Glutamatergic neuron (in vitro differentiated cells): ENCODE data around the gene TIGD3. TPM values are rescaled to one million over a fixed set of nuclear protein-coding genes. Genes with fewer than 3 reads are reported as not detected.

Source experiments
- DNase-seq: peaks from one replicate; pipeline ENCODE4 v3.0.0; 2022
- H3K27ac Mint-ChIP-seq: one replicate; pipeline ENCODE4 v1.8.0; 2020; ENCODE audit warnings: mild to moderate bottlenecking, mixed read lengths, inconsistent platforms; ENCODE audit not compliant: unreplicated experiment
- H3K27me3 Mint-ChIP-seq: one replicate; pipeline ENCODE4 v1.8.0; 2020; ENCODE audit warnings: mild to moderate bottlenecking, moderate library complexity, mixed read lengths, inconsistent platforms; ENCODE audit not compliant: unreplicated experiment
- H3K36me3 Mint-ChIP-seq: one replicate; pipeline ENCODE4 v1.8.0; 2020; ENCODE audit warnings: mild to moderate bottlenecking, mixed read lengths, inconsistent platforms; ENCODE audit not compliant: unreplicated experiment
- H3K4me1 Mint-ChIP-seq: one replicate; pipeline ENCODE4 v1.8.0; 2020; ENCODE audit warnings: mild to moderate bottlenecking, low read depth, mixed read lengths, inconsistent platforms; ENCODE audit not compliant: unreplicated experiment
- H3K4me3 Mint-ChIP-seq: one replicate; pipeline ENCODE4 v1.8.0; 2020; ENCODE audit warnings: mild to moderate bottlenecking, mixed read lengths, inconsistent platforms; ENCODE audit not compliant: unreplicated experiment
- H3K9me3 Mint-ChIP-seq: one replicate; pipeline ENCODE4 v1.8.0; 2020; ENCODE audit warnings: mild to moderate bottlenecking, moderate library complexity, mixed read lengths, inconsistent platforms; ENCODE audit not compliant: unreplicated experiment
- total RNA-seq: library from RNA; stranded (reverse); fragmentation: NEBNext Ultra II Directional; extraction: Animal tissue kit (Norgen Biotek cat#: 25700); gene quantifications from one replicate; pipeline ENCODE4 v1.2.1, GENCODE V29; 2021; ENCODE audit not compliant: unreplicated experiment
- TF ChIP-seq, protein P1 (sequence below): fragments of 200-600 bp; sonication (generic); IDR thresholded peaks from one replicate; pipeline ENCODE4 v1.5.0; 2021; ENCODE audit not compliant: partially characterized antibody, unreplicated experiment

The TIGD3 gene
- total RNA-seq, 1 donor from 2014 or later: 3.8 TPM

DNA sequence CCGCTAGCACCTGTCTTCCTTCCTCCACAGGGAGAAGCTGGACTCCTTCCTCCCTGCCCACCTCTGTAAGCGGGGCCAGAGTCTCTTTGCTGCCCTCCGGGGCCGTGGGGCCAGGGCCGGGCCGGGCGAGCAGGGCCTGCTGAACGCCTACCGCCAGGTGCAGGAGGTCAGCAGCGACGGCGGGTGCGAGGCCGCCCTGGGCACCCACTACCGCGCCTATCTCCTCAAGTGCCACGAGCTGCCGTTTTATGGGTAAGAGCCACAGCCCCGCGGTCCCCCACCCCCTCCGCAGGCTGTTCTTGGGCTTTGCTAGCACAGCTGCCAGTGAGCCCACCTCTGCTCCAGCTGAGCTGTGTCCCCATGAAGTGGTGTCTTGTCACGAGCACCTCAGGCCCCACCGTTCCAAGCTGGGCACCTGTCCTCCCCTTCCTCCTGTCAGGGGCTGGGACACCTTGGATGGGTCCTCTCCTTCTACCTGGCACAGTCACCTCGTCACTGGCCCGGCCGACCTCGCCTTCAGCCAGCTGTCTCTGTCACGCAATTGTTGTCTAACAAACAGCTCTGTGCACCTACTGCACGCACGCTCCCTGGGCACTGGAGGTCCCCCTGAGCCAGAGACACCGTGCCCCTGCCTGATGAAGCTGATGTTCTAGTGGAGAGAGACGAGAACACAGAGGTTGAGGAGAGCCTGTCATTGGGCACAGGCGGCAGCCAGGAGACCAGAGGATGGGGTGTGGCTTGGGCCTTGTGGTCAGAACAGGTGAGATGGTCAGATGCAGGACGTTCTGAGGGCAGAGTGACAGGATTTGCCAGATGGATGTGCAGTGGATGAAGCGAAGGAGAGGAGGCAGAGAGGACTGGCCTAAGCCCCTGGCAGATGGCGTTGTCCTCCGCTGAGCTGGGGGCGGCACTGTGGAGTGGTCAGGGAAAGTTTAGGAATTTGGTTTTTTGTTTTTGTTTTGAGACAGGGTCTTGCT is 42.5 kb downstream of the TIGD3 start:
- Mint-ChIP-seq H3K4me3 (peak overlapping the region; percentile 64), H3K9me3 (peaks cover 11% of the 10 kb centered on the region), H3K27ac (no peak overlapping the region), H3K36me3 (no peaks in the 10 kb centered on the region), H3K4me1 (no peaks in the 10 kb centered on the region), H3K27me3 (peaks cover 3% of the 10 kb centered on the region)
- no peak for DNase-seq
- TF ChIP-seq, protein P1, sequence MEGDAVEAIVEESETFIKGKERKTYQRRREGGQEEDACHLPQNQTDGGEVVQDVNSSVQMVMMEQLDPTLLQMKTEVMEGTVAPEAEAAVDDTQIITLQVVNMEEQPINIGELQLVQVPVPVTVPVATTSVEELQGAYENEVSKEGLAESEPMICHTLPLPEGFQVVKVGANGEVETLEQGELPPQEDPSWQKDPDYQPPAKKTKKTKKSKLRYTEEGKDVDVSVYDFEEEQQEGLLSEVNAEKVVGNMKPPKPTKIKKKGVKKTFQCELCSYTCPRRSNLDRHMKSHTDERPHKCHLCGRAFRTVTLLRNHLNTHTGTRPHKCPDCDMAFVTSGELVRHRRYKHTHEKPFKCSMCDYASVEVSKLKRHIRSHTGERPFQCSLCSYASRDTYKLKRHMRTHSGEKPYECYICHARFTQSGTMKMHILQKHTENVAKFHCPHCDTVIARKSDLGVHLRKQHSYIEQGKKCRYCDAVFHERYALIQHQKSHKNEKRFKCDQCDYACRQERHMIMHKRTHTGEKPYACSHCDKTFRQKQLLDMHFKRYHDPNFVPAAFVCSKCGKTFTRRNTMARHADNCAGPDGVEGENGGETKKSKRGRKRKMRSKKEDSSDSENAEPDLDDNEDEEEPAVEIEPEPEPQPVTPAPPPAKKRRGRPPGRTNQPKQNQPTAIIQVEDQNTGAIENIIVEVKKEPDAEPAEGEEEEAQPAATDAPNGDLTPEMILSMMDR: no peak

DNA sequence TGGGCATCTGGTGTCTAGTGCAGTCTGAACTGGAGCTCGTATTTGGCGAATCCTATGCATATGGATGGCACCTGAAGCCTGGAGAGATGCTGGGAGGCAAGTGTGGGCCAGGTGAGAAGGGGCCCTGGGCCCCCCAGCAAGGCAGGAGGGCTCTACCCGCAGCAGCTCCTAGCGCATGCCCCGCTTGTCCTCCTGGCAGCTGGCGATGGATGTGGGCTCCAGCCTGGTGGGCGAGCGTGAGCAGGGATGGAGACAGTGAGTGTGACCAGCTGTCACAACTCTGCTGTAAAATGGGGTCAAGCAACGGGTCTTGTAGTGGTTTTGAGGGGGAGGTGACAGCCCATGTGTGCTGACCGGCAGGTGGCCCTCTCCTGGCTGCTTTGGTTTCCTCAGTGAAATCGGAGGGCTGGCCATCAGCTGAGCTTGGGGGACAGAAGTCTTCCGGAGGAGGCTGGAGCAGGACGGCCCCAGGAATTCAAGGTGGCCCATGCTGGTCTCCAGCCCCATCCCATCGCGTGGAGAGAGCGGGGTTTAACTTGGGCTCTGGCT is 43.9 kb downstream of the TIGD3 start:
- Mint-ChIP-seq H3K4me3 (no peak overlapping the region), H3K36me3 (no peaks in the 10 kb centered on the region), H3K27ac (peak overlapping the region; percentile 6), H3K4me1 (no peaks in the 10 kb centered on the region), H3K27me3 (peaks cover 2% of the 10 kb centered on the region), H3K9me3 (peaks cover 11% of the 10 kb centered on the region)
- TF ChIP-seq, protein P1: no peak
- no peak for DNase-seq

DNA sequence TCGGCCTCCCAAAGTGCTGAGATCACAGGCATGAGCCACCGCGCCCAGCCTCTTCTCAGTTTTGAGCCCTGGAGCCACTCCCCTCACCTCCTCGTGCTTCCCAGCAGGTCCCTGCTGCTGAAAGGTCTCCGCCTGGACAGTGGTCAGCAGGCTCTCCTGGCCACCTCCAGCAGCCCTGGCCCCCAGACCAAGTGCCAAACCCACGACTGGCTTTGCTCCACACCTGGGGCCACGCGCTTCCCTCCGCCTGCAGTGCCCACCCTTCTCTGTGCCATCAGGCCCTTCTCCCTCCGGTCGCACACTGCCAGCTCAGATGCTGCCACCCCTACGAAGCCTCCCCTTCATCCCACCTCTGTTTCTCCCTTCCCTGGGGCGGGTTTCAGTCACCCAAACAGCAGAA is 44.7 kb downstream of the TIGD3 start:
- TF ChIP-seq, protein P1: no peak
- DNase-seq: no peak
- Mint-ChIP-seq H3K36me3 (no peaks in the 10 kb centered on the region), H3K4me3 (no peak overlapping the region), H3K4me1 (no peaks in the 10 kb centered on the region), H3K9me3 (peaks cover 11% of the 10 kb centered on the region), H3K27ac (no peak overlapping the region), H3K27me3 (peaks cover 2% of the 10 kb centered on the region)

DNA sequence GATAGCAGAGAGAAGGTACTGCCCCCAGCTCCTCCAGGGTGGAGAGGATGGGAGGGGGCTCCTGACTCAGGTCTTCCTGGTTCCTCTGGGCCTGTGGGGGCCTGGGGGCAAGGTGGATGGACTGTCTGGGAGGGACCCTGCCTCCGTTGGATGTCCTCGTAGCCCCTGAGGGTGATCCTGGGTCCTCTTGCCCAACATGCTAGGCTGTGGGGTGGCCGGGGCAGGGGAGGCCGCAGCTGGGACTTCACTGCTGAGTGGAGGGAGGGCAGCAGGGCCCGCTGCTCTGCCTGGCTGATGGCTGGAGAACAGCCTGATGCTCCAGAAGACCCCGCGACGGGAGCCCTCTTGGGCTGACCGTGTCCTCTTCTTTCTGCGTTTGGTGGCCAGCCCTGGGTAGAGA is 45.3 kb downstream of the TIGD3 start:
- peaks cover 2% of the 10 kb centered on the region for H3K27me3 Mint-ChIP-seq
- H3K9me3 Mint-ChIP-seq: peaks cover 11% of the 10 kb centered on the region
- no peak overlapping the region for H3K27ac Mint-ChIP-seq
- H3K4me3 Mint-ChIP-seq: no peak overlapping the region
- no peak for DNase-seq
- no peaks in the 10 kb centered on the region for H3K4me1 Mint-ChIP-seq
- TF ChIP-seq, protein P1: no peak
- no peaks in the 10 kb centered on the region for H3K36me3 Mint-ChIP-seq
